H9 (cell line): ENCODE measurements around the gene GFY. TPM values are rescaled to one million over a fixed set of nuclear protein-coding genes. Genes with fewer than 3 reads are reported as not detected.

Experiments
- DNase-seq: peaks from one replicate; pipeline ENCODE4 v3.0.0-alpha.2; 2017
- H2AFZ ChIP-seq: one replicate; pipeline ENCODE4 v1.6.1; 2013; ENCODE audit warnings: mild to moderate bottlenecking, low read length, control low read depth, moderate library complexity
- H2AK5ac ChIP-seq: 2 replicates; pipeline ENCODE4 v1.6.1; 2013; ENCODE audit warnings: low read length, control low read depth, mixed read lengths; ENCODE audit not compliant: insufficient read length
- H2BK120ac ChIP-seq: one replicate; pipeline ENCODE4 v1.6.1; 2013; ENCODE audit warnings: low read depth, mild to moderate bottlenecking, low read length, control low read depth, inconsistent platforms; ENCODE audit not compliant: poor library complexity, severe bottlenecking
- H2BK12ac ChIP-seq: 2 replicates; pipeline ENCODE4 v1.6.1; 2013; ENCODE audit warnings: low read length, control low read depth, mixed read lengths, low read depth; ENCODE audit not compliant: insufficient read length
- H2BK15ac ChIP-seq: 2 replicates; pipeline ENCODE4 v1.6.1; 2013; ENCODE audit warnings: low read depth, low read length, control low read depth
- H2BK20ac ChIP-seq: one replicate; pipeline ENCODE4 v1.6.1; 2013; ENCODE audit warnings: low read depth, mild to moderate bottlenecking, low read length, control low read depth, inconsistent platforms; ENCODE audit not compliant: poor library complexity, severe bottlenecking
- H2BK5ac ChIP-seq: 2 replicates; pipeline ENCODE4 v1.6.1; 2013; ENCODE audit warnings: low read length, control low read depth, mixed read lengths; ENCODE audit not compliant: insufficient read length
- H3K14ac ChIP-seq: 2 replicates; pipeline ENCODE4 v1.6.1; 2013; ENCODE audit warnings: low read length, control low read depth; ENCODE audit not compliant: insufficient read depth
- H3K18ac ChIP-seq: 2 replicates; pipeline ENCODE4 v1.6.1; 2013; ENCODE audit warnings: low read depth, mild to moderate bottlenecking, mixed read lengths, low read length, control low read depth; ENCODE audit not compliant: insufficient read length
- H3K23ac ChIP-seq: 2 replicates; pipeline ENCODE4 v1.6.1; 2013; ENCODE audit warnings: low read length, control low read depth, mixed read lengths, low read depth; ENCODE audit not compliant: insufficient read length
- H3K23me2 ChIP-seq: 2 replicates; pipeline ENCODE4 v1.6.1; 2013; ENCODE audit warnings: low read depth, mild to moderate bottlenecking, mixed read lengths, low read length, control low read depth; ENCODE audit not compliant: insufficient read length, poor library complexity, severe bottlenecking
- H3K27ac ChIP-seq: 2 replicates; pipeline ENCODE4 v1.5.1; 2013; ENCODE audit warnings: low read length, control low read depth, mixed read lengths, low read depth; ENCODE audit not compliant: insufficient read length
- H3K27me3 ChIP-seq: 2 replicates; pipeline ENCODE4 v1.6.1; 2013; ENCODE audit warnings: low read length, control low read depth, inconsistent platforms; ENCODE audit not compliant: insufficient read depth
- H3K4ac ChIP-seq: 2 replicates; pipeline ENCODE4 v1.6.1; 2013; ENCODE audit warnings: low read depth, mild to moderate bottlenecking, control low read depth, inconsistent platforms, low read length, moderate library complexity
- H3K4me1 ChIP-seq: 2 replicates; pipeline ENCODE4 v1.6.1; 2013; ENCODE audit warnings: low read length, control low read depth, inconsistent platforms; ENCODE audit not compliant: insufficient read depth
- H3K4me2 ChIP-seq: 2 replicates; pipeline ENCODE4 v1.6.1; 2013; ENCODE audit warnings: low read length, control low read depth, mixed read lengths; ENCODE audit not compliant: insufficient read length, insufficient read depth
- H3K56ac ChIP-seq: 2 replicates; pipeline ENCODE4 v1.6.1; 2013; ENCODE audit warnings: low read depth, mild to moderate bottlenecking, mixed read lengths, low read length, control low read depth; ENCODE audit not compliant: insufficient read length
- H3K79me1 ChIP-seq: 2 replicates; pipeline ENCODE4 v1.6.1; 2013; ENCODE audit warnings: low read depth, mild to moderate bottlenecking, moderate library complexity, low read length, control low read depth, inconsistent platforms; ENCODE audit not compliant: insufficient read depth, poor library complexity, severe bottlenecking
- H3K79me2 ChIP-seq: 2 replicates; pipeline ENCODE4 v1.6.1; 2013; ENCODE audit warnings: low read length, control low read depth, inconsistent platforms; ENCODE audit not compliant: insufficient read depth
- H3K9ac ChIP-seq: 2 replicates; pipeline ENCODE4 v1.6.1; 2013; ENCODE audit warnings: low read length, control low read depth, mixed read lengths; ENCODE audit not compliant: insufficient read length; ENCODE audit errors: extremely low read depth
- H3K9me3 ChIP-seq: one replicate; pipeline ENCODE4 v1.6.1; 2013; ENCODE audit warnings: low read depth, low read length, inconsistent platforms; ENCODE audit not compliant: control insufficient read depth
- H3T11ph ChIP-seq: one replicate; pipeline ENCODE4 v1.6.1; 2013; ENCODE audit warnings: mild to moderate bottlenecking, low read length, control low read depth, inconsistent platforms
- H4K20me1 ChIP-seq: one replicate; pipeline ENCODE4 v1.6.1; 2013; ENCODE audit not compliant: control insufficient read depth, insufficient read length, insufficient read depth
- H4K5ac ChIP-seq: 2 replicates; pipeline ENCODE4 v1.6.1; 2013; ENCODE audit warnings: low read depth, mild to moderate bottlenecking, mixed read lengths, low read length, control low read depth; ENCODE audit not compliant: insufficient read length
- H4K8ac ChIP-seq: replicated peaks from 2 replicates; pipeline ENCODE4 v1.6.1; 2013; ENCODE audit warnings: low read length, control low read depth, mixed read lengths, low read depth; ENCODE audit not compliant: insufficient read length
- H4K91ac ChIP-seq: 2 replicates; pipeline ENCODE4 v1.6.1; 2013; ENCODE audit warnings: low read depth, mild to moderate bottlenecking, moderate library complexity, mixed read lengths, low read length, control low read depth; ENCODE audit not compliant: insufficient read length
- H3K27ac Mint-ChIP-seq, 3 experiments: 2 replicates in 2 of 3; 3 replicates in 1 of 3; pipeline ENCODE4 v1.8.0; 2020 to 2021; ENCODE audit warnings: mixed read lengths in 3 of 3, mild to moderate bottlenecking in 1 of 3, moderate library complexity in 1 of 3
- H3K27me3 Mint-ChIP-seq: 2 replicates; pipeline ENCODE4 v1.8.0; 2021; ENCODE audit warnings: low read depth, mild to moderate bottlenecking, moderate library complexity, mixed read lengths
- H3K36me3 Mint-ChIP-seq, 3 experiments: 2 replicates in 2 of 3; 3 replicates in 1 of 3; pipeline ENCODE4 v1.8.0; 2020 to 2021; ENCODE audit warnings: low read depth in 3 of 3, mixed read lengths in 3 of 3; ENCODE audit not compliant: insufficient read depth in 1 of 3
- H3K4me1 Mint-ChIP-seq, 2 experiments: 2 replicates each; pipeline ENCODE4 v1.8.0; 2020; ENCODE audit warnings: mixed read lengths in 2 of 2
- H3K4me3 Mint-ChIP-seq, 2 experiments: 2 replicates in 1 of 2; 3 replicates in 1 of 2; pipeline ENCODE4 v1.8.0; 2020 to 2021; ENCODE audit warnings: mild to moderate bottlenecking in 2 of 2, mixed read lengths in 2 of 2, moderate library complexity in 1 of 2
- H3K9me3 Mint-ChIP-seq, 2 experiments: 2 replicates in 1 of 2; 3 replicates in 1 of 2; pipeline ENCODE4 v1.8.0; 2020; ENCODE audit warnings: mild to moderate bottlenecking in 2 of 2, mixed read lengths in 2 of 2, moderate library complexity in 1 of 2
- CTCF ChIP-seq: fragments of 200-600 bp; sonication (generic); conservative IDR thresholded peaks from 3 replicates; pipeline ENCODE4 v1.8.0; 2021; ENCODE audit warnings: antibody characterized with exemption, mild to moderate bottlenecking
- WGBS: extraction: QIAGEN DNeasy Blood & Tissue Kit; methylation state at CpG from one replicate; pipeline ENCODE4 v1.1.7; 2013; ENCODE audit warnings: missing lambda C conversion rate, low lambda C conversion rate, mixed read lengths; ENCODE audit not compliant: insufficient read length; ENCODE audit errors: extremely low coverage; 5-methylcytosine and 5-hydroxymethylcytosine counted together
- total RNA-seq: library from RNA; stranded (reverse); gene quantifications from 2 replicates; pipeline ENCODE4 v1.2.1, GENCODE V29; 2021

Gene GFY
- total RNA-seq, 1 experiment from 2014 or later = 1.3 TPM

GRCh38 chr19:49391581-49392399 is 33.4 kb upstream of the GFY start:
- no peak overlapping the region for H3T11ph ChIP-seq
- no peak overlapping the region for H2BK20ac ChIP-seq
- 0 out of 7 replicates have a peak, but pooled peaks cover 0 to 1% (median 0%) of the 10 kb centered on the region in 3 experiments for H3K36me3 Mint-ChIP-seq
- H3K23me2 ChIP-seq = no peaks in the 10 kb centered on the region
- DNase-seq = peak; percentile 90
- H3K4ac ChIP-seq = no peak overlapping the region
- H2BK120ac ChIP-seq = no peak overlapping the region
- no peaks in the 10 kb centered on the region for H3K4me1 ChIP-seq
- H3K27me3 Mint-ChIP-seq = peaks cover 11% of the 10 kb centered on the region
- H3K9me3 ChIP-seq = no peaks in the 10 kb centered on the region
- H3K27me3 ChIP-seq = no peaks in the 10 kb centered on the region
- WGBS = no CpG with 5 or more reads among the region's 14 CpGs
- no peak overlapping the region for H2BK12ac ChIP-seq
- H3K79me1 ChIP-seq = no peaks in the 10 kb centered on the region
- H3K23ac ChIP-seq = no peak overlapping the region
- peaks cover 18 to 41% of the 10 kb centered on the region in 2 experiments for H3K4me1 Mint-ChIP-seq
- peak; percentile 96 for TF ChIP-seq CTCF
- no peak overlapping the region for H3K18ac ChIP-seq
- no peak overlapping the region for H4K8ac ChIP-seq
- no peak overlapping the region for H2BK5ac ChIP-seq
- H2AK5ac ChIP-seq = no peak overlapping the region
- H3K56ac ChIP-seq = no peak overlapping the region
- H3K27ac ChIP-seq = no peak overlapping the region
- no peak overlapping the region for H3K4me2 ChIP-seq
- no peaks in the 10 kb centered on the region for H3K79me2 ChIP-seq
- H3K9ac ChIP-seq = no peak overlapping the region
- H2AFZ ChIP-seq = no peak overlapping the region
- H4K91ac ChIP-seq = no peak overlapping the region
- no peaks in the 10 kb centered on the region; a peak in 1 of 5 replicates for H3K9me3 Mint-ChIP-seq
- no peak overlapping the region for H4K5ac ChIP-seq
- H3K27ac Mint-ChIP-seq = peak overlapping the region in 1 of 3 experiments; percentile 19; a peak in 1 of 7 replicates
- H2BK15ac ChIP-seq = no peak overlapping the region
- no peak overlapping the region for H3K14ac ChIP-seq
- peak overlapping the region in 1 of 2 experiments; percentile 1; a peak in 2 of 5 replicates for H3K4me3 Mint-ChIP-seq
- H4K20me1 ChIP-seq = no peaks in the 10 kb centered on the region
